ENCODE data around the gene BABAM1. TPM values are rescaled to one million over a fixed set of nuclear protein-coding genes. Genes with fewer than 3 reads are reported as not detected.
"Not testable (repeated sequence)": the region's sequence is repeated elsewhere in the genome, so short reads cannot be mapped to it uniquely, and the experiment has no call there.

Gene BABAM1
- total RNA-seq, 1 donor from 2014 or later, result 58.4 TPM

GRCh38 chr19:17266026-17266425 is 1.2 kb upstream of the BABAM1 start:
- H3K27me3 ChIP-seq (ENCODE audit: low read depth), result no peaks in the 10 kb centered on the region
- peaks cover 22% of the 10 kb centered on the region for H3K4me1 ChIP-seq
- DNase-seq, result no peak
- peak overlapping the region; percentile 33 for H3K27ac ChIP-seq
- no peak for TF ChIP-seq CTCF (IDR thresholded peaks at IDR 0.05)
- no peaks in the 10 kb centered on the region for H3K9me3 ChIP-seq
- no peak for ATAC-seq
- peaks cover 26% of the 10 kb centered on the region for H3K36me3 ChIP-seq
- no peak overlapping the region for H3K4me3 ChIP-seq
- intact Hi-C loops (cut with DNase I), result no loop called here

DNA sequence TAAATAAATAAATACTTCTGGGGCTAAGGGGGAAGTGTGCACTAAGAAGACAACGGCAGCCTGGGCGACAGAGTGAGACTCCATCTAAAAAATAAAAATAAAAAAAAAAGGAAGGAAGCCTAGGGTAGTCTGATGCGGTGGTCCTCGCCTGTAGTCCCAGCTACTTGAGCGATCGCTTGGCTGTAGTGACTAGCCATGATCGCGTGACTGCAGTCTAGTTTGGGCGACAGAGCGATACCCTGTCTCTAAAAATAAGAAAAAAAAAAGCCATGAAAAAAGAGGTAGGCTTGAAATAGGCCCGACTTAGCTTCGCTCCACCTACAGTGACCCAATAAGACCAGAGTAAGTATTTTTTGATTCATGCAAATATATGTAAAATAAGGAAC is 661 bp upstream of the BABAM1 start:
- no peaks in the 10 kb centered on the region for H3K27me3 ChIP-seq (ENCODE audit: low read depth)
- H3K36me3 ChIP-seq, result peaks cover 31% of the 10 kb centered on the region
- no peaks in the 10 kb centered on the region for H3K9me3 ChIP-seq
- peak overlapping the region; percentile 33 for H3K27ac ChIP-seq
- no peak for TF ChIP-seq CTCF (IDR thresholded peaks at IDR 0.05)
- intact Hi-C loops (cut with DNase I), result no loop called here
- no peak for ATAC-seq
- peak overlapping the region; percentile 29 for H3K4me3 ChIP-seq
- H3K4me1 ChIP-seq, result peaks cover 22% of the 10 kb centered on the region
- DNase-seq, result no peak

DNA sequence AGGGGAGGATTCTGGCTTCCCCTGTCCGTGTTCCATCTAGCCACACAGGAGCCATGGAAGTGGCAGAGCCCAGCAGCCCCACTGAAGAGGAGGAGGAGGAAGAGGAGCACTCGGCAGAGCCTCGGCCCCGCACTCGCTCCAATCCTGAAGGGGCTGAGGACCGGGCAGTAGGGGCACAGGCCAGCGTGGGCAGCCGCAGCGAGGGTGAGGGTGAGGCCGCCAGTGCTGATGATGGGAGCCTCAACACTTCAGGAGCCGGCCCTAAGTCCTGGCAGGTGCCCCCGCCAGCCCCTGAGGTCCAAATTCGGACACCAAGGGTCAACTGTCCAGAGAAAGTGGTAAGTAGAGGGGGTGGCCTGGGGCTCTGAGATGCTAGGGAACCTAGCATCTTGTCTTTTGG is 1.5 kb downstream of the BABAM1 start:
- no peaks in the 10 kb centered on the region for H3K27me3 ChIP-seq (ENCODE audit: low read depth)
- DNase-seq (no peak), ATAC-seq (no peak)
- H3K9me3 ChIP-seq, result no peaks in the 10 kb centered on the region
- intact Hi-C loops (cut with DNase I), result no loop called here
- H3K27ac ChIP-seq, result no peak overlapping the region
- peaks cover 50% of the 10 kb centered on the region for H3K36me3 ChIP-seq
- H3K4me3 ChIP-seq, result no peak overlapping the region
- peaks cover 22% of the 10 kb centered on the region for H3K4me1 ChIP-seq
- no peak for TF ChIP-seq CTCF (IDR thresholded peaks at IDR 0.05)

- H3K9me3 ChIP-seq; intact Hi-C loops (cut with DNase I); H3K4me3 ChIP-seq; DNase-seq; H3K27me3 ChIP-seq (ENCODE audit: low read depth); H3K27ac ChIP-seq; H3K4me1 ChIP-seq; ATAC-seq: not testable (repeated sequence)
- H3K36me3 ChIP-seq, result peaks cover 92% of the 10 kb centered on the region
Observed at GRCh38 chr19:17274892-17275291, 7.6 kb downstream of the BABAM1 start.

DNA sequence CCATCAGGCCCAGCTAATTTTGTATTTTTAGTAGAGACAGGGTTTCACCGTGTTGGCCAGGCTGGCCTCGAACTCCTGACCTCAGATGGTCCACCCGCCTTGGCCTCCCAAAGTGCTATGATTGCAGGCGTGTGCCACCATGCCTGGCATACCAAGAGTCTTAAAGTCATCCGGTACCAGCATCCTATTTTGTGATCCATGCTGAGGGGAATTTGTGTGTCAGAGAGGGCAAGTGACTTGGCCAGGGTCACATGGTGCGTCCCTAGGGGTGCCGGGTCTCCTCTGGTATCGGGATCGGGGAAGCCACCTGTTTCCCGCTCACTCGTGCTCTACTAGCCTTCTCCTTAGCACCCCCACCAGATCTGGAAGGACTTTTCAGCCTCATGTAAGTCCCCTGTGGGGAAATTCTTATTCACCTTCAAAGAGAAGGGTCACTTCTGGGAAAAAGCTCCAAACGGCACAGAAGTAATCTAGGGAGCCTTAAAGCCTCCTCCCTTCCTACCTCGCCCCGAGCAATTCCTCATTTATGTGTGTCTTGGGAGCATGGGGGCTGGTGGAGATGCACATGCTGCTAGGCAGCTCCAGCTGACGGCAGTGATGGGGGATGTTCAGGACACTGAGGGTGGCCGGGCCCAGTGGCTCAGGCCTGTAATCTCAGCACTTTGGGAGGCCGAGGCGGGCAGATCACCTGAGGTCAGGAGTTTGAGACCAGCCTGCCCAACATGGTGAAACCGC is 8.4 kb downstream of the BABAM1 start:
- Histone ChIP-seq H3K27ac (no peak overlapping the region), H3K4me1 (no peaks in the 10 kb centered on the region), H3K27me3 (ENCODE audit: low read depth) (peaks cover 1% of the 10 kb centered on the region), H3K9me3 (no peaks in the 10 kb centered on the region), H3K36me3 (peaks cover 85% of the 10 kb centered on the region), H3K4me3 (no peak overlapping the region)
- no peak for TF ChIP-seq CTCF (IDR thresholded peaks at IDR 0.05)
- intact Hi-C loops (cut with DNase I), result no loop called here
- DNase-seq (no peak), ATAC-seq (no peak)

- no peak for ATAC-seq
- Histone ChIP-seq H3K4me1 (peaks cover 20% of the 10 kb centered on the region), H3K27ac (no peak overlapping the region), H3K9me3 (no peaks in the 10 kb centered on the region), H3K36me3 (peaks cover 50% of the 10 kb centered on the region), H3K27me3 (ENCODE audit: low read depth) (peaks cover 20% of the 10 kb centered on the region), H3K4me3 (no peak overlapping the region)
- no peak for DNase-seq
- TF ChIP-seq CTCF (IDR thresholded peaks at IDR 0.05), result no peak
- intact Hi-C loops (cut with DNase I), result no loop called here
Observed at GRCh38 chr19:17279436-17279835, 12.2 kb downstream of the BABAM1 start.
